Heart left ventricle (tissue), 16 donors: ENCODE results near the gene SLC38A10. TPM values are rescaled to one million over a fixed set of nuclear protein-coding genes. Genes with fewer than 3 reads are reported as not detected.
A peak's percentile ranks its signal among the peaks of the same experiment; 100 is the strongest.

Experiments
- ATAC-seq, 4 donors: fragments of 200-7000 bp; cut with Tn5 transposase; one replicate each; pipeline ENCODE4 v1.9.1; 2020 to 2022; ENCODE audit warnings: moderate library complexity in 4 of 4, mild to moderate bottlenecking in 3 of 4, moderate number of reproducible peaks in 1 of 4
- DNase-seq, 5 donors: peaks; one replicate each; pipeline ENCODE4 v3.0.0-alpha.2; 2020
- H3K27ac ChIP-seq, 12 donors: fragments of 200-600 bp; sonication (generic) in 4 of 12; one replicate each; pipeline versions ENCODE4 v1.5.0 to v1.8.0; 2016 to 2022; ENCODE audit warnings: mild to moderate bottlenecking in 2 of 12
- H3K27me3 ChIP-seq, 9 donors: fragments of 200-600 bp; sonication (generic) in 2 of 9; one replicate each; pipeline versions ENCODE4 v1.5.1 to v1.8.0; 2016 to 2022; ENCODE audit warnings: mild to moderate bottlenecking in 3 of 9
- H3K36me3 ChIP-seq, 9 donors: fragments of 200-600 bp; sonication (generic) in 2 of 9; one replicate each; pipeline versions ENCODE4 v1.5.0 to v1.8.0; 2018 to 2022; ENCODE audit warnings: mild to moderate bottlenecking in 2 of 9
- H3K4me1 ChIP-seq, 12 donors: fragments of 200-600 bp; sonication (generic) in 4 of 12; one replicate each; pipeline versions ENCODE4 v1.5.0 to v1.8.0; 2016 to 2022; ENCODE audit warnings: mild to moderate bottlenecking in 3 of 12
- H3K4me3 ChIP-seq, 12 donors: fragments of 200-600 bp; sonication (generic) in 4 of 12; one replicate each; pipeline versions ENCODE4 v1.5.0 to v1.8.0; 2017 to 2022; ENCODE audit warnings: mild to moderate bottlenecking in 9 of 12, moderate library complexity in 4 of 12
- H3K9me3 ChIP-seq, 12 donors: fragments of 200-600 bp; sonication (generic) in 4 of 12; one replicate each; pipeline versions ENCODE4 v1.5.0 to v1.8.0; 2016 to 2022; ENCODE audit warnings: mild to moderate bottlenecking in 1 of 12
- POLR2A ChIP-seq, 2 donors: fragments of 450-650 bp; IDR thresholded peaks; one replicate each; pipeline ENCODE4 v1.6.1; 2017; ENCODE audit warnings: antibody characterized with exemption in 2 of 2, mild to moderate bottlenecking in 2 of 2, moderate library complexity in 2 of 2
- WGBS, 4 donors: extraction: QIAGEN DNeasy Blood & Tissue Kit in 2 of 4; methylation state at CpG; one replicate each; pipeline versions ENCODE4 v1.1.5 to v1.1.7; 2013 to 2018; 5-methylcytosine and 5-hydroxymethylcytosine counted together
- intact Hi-C, 10 donors: fragments of 100-400 bp; cut with DNase I; formaldehyde crosslinking; loops; one replicate each; pipeline versions ENCODE4 v1.11.1 to v1.14.2; 2022
- polyA plus RNA-seq, 2 donors: library from polyadenylated mRNA; stranded (reverse); fragments of 200-250 nt; gene quantifications; one replicate each; pipeline ENCODE4 v1.2.3, GENCODE V29; 2013
- total RNA-seq, 9 donors: library from RNA; depleted of rRNA in 2 of 9; stranded (reverse); fragments of >200 nt in 2 of 9; fragmentation: NEBNext Ultra II Directional in 3 of 9; extraction: Animal tissue kit (Norgen Biotek cat#: 25700) in 3 of 9; gene quantifications; one replicate each; pipeline versions ENCODE4 v1.1.0 to v1.2.4, GENCODE V29; 2016 to 2023
- TF ChIP-seq, protein P1 (sequence below), 12 donors: fragments of 200-600 bp; sonication (generic) in 4 of 12; IDR thresholded peaks; one replicate each; pipeline versions ENCODE4 v1.5.0 to v1.8.0; 2018 to 2022; ENCODE audit warnings: antibody characterized with exemption in 12 of 12, mild to moderate bottlenecking in 5 of 12
- donor health status: ischemic (EF 13 %, LVEDD 7.1; RV severe dilation, severe dysfunction).
- donor health status: healthy with polysubstance abuse.
- donor health status: DM: no; HTN: yes; CAD: no.
- donor health status: DM: no; HTN: no; CAD: no.
- donor health status: ischemic (EF 25% LVEDD 6.9; RV normal size, moderate dysfunction).
- donor health status: ischemic (EF 25% LVEDD 5.7; RV mildly dilated, moderate dysfunction).
- donor health status: healthy.
- donor health status: DM: yes; HTN: yes; CAD: no.
- donor health status: ischemic (EF 35%, LVEDD 5.7; RV mildly dilated, moderate dysfunction).
- donor health status: nonischemic (EF 11% LVEDD 7.7; RV severe dilation, severe dysfunction).
- donor health status: DM: yes; HTN: yes; CAD: no.
- donor health status: PGD.
- donor health status: ischemic (EF 29% LVEDD 5.4; RV normal size, mild dysfunction).
- donor health status: nonischemic (EF 23%, LVEDD 6.1; RV moderate dilation, normal function).

The SLC38A10 gene
- total and polyA plus RNA-seq, 11 donors: 27.4 to 67.7 (median 46.7) TPM

DNA sequence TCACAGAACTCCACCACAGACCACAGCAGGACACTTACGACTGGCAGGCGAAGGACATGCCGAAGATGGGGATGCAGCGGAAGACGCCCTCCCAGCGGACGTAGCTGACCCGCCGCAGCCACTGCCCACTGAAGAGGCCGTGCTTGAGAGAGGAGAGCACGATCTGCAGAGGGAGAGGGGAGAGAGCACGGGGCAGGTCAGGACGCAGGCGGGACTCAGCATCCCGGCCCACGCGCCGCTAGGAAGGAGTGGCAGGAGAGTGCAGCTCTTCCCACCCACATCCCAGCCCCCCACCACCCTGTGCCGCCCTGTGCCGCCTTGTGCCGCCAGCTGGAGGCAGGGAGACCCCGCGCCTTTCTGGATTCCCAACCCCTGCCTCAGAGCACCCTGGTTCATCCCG is 14.5 kb downstream of the SLC38A10 start:
- Histone ChIP-seq H3K4me3 (no peak overlapping the region), H3K27me3 (no peaks in the 10 kb centered on the region), H3K36me3 (peaks cover 0 to 83% (median 42%) of the 10 kb centered on the region in 9 donors), H3K27ac (no peak overlapping the region), H3K4me1 (peaks cover 0 to 29% (median 16%) of the 10 kb centered on the region in 12 donors), H3K9me3 (no peaks in the 10 kb centered on the region)
- intact Hi-C loops: no loop called here
- DNase-seq (peak in 2 of 5 donors; percentile 21 to 52), ATAC-seq (no peak)
- TF ChIP-seq, protein P1, sequence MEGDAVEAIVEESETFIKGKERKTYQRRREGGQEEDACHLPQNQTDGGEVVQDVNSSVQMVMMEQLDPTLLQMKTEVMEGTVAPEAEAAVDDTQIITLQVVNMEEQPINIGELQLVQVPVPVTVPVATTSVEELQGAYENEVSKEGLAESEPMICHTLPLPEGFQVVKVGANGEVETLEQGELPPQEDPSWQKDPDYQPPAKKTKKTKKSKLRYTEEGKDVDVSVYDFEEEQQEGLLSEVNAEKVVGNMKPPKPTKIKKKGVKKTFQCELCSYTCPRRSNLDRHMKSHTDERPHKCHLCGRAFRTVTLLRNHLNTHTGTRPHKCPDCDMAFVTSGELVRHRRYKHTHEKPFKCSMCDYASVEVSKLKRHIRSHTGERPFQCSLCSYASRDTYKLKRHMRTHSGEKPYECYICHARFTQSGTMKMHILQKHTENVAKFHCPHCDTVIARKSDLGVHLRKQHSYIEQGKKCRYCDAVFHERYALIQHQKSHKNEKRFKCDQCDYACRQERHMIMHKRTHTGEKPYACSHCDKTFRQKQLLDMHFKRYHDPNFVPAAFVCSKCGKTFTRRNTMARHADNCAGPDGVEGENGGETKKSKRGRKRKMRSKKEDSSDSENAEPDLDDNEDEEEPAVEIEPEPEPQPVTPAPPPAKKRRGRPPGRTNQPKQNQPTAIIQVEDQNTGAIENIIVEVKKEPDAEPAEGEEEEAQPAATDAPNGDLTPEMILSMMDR (IDR thresholded peaks at IDR 0.05): no peak
- no peak for TF ChIP-seq POLR2A (IDR thresholded peaks at IDR 0.05)
- WGBS, 4 donors: 95 to 97% (median 97%) methylated on average over 18 to 24 of the region's 24 CpGs

GRCh38 chr17:81279278-81280275 is 15.5 kb downstream of the SLC38A10 start:
- WGBS, 4 donors: 95 to 96% (median 96%) methylated on average over 49 to 50 of the region's 50 CpGs
- H3K4me1 ChIP-seq: peaks cover 0 to 21% (median 9%) of the 10 kb centered on the region in 12 donors
- DNase-seq (peak in 2 of 5 donors; percentile 13 to 47), ATAC-seq (no peak)
- no peak for TF ChIP-seq POLR2A (IDR thresholded peaks at IDR 0.05)
- TF ChIP-seq, protein P1 (IDR thresholded peaks at IDR 0.05): no peak
- no peak overlapping the region for H3K4me3 ChIP-seq
- intact Hi-C loops: no loop called here
- no peaks in the 10 kb centered on the region for H3K9me3 ChIP-seq
- no peaks in the 10 kb centered on the region for H3K27me3 ChIP-seq
- peaks cover 0 to 90% (median 49%) of the 10 kb centered on the region in 9 donors for H3K36me3 ChIP-seq
- no peak overlapping the region for H3K27ac ChIP-seq

DNA sequence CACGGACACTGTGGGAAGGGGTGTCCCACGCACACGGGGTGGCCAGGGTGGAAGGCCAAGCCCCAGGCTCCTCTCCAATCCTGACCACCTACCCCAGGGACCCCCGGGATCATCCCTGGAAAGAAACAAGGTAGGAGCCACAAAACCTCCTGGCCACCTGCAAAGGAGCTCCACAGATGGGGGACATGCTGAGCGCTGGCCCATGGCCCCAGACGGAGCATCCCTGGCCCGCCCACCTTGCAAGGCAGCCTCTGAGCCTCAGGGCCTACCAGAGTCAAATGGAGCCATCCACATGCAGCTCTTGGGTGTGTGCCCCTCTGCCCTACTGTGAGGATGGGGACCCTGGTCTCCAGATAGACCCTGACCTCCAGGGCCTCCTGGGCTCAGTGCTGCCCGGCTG is 16.3 kb downstream of the SLC38A10 start:
- peaks cover 0 to 18% (median 7%) of the 10 kb centered on the region in 12 donors for H3K4me1 ChIP-seq
- ATAC-seq: no peak

More for the DNA sequence above, 16.3 kb downstream of the SLC38A10 start:
- peak overlapping the region in 3 of 12 donors; percentile 58 to 72 (median 65) for H3K27ac ChIP-seq
- H3K9me3 ChIP-seq: no peaks in the 10 kb centered on the region
- intact Hi-C loops: no loop called here
- no peaks in the 10 kb centered on the region for H3K27me3 ChIP-seq
- H3K36me3 ChIP-seq: peaks cover 0 to 96% (median 56%) of the 10 kb centered on the region in 9 donors
- H3K4me3 ChIP-seq: no peak overlapping the region
- no peak for TF ChIP-seq POLR2A (IDR thresholded peaks at IDR 0.05)
- TF ChIP-seq, protein P1 (IDR thresholded peaks at IDR 0.05): no peak
- DNase-seq: no peak
- WGBS, 4 donors: 96 to 100% (median 99%) methylated on average over 4 to 8 of the region's 8 CpGs
